HG03571 (cell line): ENCODE measurements around the gene TLE1.
A peak's percentile ranks its signal among the peaks of the same experiment; 100 is the strongest.
"Not testable (repeated sequence)": the region's sequence is repeated elsewhere in the genome, so short reads cannot be mapped to it uniquely, and the experiment has no call there.

Experiments used
- ATAC-seq: cut with Tn5 transposase; IDR thresholded peaks from one replicate; pipeline ENCODE4 v1.9.1; 2021; ENCODE audit not compliant: unreplicated experiment

The TLE1 gene

DNA sequence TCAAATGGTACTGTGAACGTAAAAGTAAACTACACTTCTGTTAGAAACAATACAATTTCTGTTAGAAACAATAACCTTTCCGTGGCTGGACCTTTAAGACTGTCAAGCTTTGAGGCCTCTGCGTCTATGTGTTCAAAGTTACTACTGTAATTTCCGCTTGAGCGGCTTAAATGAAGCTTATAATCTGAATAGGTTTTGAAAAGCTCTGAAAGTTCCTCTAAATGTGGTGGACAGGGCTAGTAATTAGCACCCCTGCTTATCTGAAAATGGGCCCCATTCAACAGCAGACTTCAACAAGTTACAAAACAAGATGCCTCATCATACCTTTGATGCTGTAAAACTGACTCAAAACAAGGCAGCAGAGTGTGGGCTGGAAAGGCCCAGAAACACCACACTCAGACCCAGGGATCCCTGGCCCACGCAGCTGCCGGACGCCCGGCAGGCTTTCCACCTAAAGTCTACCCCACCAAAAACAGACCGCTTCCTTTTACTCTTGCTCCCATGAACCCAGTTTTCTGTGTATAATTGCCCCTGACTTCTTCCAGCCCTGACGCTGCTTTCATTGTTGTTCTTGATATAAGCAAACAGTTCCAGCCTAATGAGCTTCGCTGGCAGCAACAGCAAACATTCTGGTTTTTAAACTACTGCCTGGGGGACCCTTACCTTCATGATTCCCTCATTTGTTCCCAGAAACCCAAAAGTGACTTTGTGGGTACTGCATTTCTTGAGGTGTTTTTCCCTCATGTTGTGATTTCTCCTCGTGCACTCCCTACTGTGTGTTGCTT, 66.7 kb downstream of the TLE1 start:
- no peak for ATAC-seq

DNA sequence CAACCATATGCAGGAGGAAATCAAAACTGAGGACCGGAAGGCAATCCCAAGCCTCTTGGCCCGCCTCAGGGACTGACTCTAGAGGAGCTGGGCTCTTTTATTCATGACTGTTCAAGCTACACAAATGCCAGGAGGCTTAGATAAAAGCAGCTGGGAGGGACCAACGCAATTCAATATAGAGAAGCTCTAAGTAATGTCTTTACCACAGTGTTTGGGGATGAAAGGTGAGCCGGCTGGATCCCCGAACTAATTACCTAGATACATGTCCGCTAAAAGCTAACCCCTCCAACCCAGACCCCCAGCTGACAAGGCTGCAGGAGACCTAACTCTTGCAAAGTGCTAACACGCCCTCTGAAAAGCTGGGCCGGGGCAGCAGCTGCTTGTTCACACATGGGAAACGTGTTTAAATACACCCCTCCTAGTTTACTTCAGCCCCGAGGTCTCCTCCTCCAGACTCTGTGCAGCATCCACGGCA, 67.5 kb downstream of the TLE1 start:
- no peak for ATAC-seq

DNA sequence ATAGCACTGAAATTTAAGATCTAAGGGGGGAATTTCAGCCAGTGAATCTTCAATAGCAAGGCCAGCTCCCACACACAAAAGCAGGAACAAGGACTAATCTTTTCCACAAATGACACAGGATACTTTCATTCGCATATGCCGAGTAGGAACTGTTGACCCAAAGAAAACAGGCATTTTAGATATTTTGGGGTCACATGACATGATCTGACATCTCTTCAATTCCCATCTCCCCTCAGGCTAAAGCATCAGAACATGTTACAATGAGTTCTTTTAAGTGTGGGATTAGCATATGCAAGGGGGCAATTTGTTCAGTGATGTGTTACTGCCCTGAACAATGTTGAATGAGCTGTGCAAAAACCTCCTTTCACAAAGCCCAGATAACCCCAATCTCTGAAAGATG, 68.2 kb downstream of the TLE1 start:
- ATAC-seq, result no peak

DNA sequence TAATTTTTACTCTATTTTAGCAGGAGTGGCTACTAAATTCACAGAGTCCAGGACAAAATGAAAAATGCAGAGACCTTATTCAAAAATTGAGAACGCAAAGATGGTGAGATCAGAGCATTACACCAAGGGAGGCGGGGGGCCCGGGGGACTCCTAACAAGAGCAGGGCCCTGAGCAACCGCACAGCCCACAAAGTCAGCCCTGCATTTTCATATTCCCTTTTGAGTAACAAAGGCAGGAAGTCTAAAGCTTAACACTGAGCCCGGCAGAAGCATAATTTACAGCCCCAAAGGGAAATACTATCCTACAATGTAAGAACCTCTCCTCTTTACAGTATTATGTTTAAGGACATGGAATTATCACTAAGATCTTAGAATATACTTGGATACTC, 69.4 kb downstream of the TLE1 start:
- ATAC-seq, result no peak

DNA sequence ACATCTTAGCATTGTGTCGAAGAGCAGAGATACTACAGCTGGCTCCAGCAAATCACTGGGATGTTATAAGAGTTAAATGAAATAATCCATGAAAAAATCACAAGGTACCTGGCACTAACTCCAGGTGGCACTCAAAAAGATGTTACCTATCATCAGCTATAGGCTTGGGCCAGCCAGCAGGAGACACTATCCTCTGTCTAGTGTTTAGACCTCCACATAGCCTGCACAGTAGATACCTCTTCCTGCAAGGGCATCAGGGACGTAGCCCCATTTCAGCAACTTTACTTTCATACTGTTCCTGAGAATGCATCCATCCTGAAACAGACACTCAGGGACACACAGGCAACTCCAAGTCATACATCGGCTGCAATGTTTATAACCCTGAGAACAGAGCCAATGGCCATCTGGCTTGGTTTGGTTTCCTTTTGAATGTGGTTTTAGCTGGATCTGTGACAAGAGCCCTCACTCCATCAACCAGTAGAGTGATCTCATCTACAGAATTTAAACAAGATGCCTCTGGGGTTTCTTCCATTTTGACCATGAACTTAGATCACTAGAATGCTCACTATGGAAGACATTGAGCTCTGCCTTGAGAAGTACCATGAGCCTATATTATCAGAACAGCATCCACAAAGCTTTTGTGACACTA, 69.9 kb downstream of the TLE1 start:
- ATAC-seq, result peak; percentile 48

DNA sequence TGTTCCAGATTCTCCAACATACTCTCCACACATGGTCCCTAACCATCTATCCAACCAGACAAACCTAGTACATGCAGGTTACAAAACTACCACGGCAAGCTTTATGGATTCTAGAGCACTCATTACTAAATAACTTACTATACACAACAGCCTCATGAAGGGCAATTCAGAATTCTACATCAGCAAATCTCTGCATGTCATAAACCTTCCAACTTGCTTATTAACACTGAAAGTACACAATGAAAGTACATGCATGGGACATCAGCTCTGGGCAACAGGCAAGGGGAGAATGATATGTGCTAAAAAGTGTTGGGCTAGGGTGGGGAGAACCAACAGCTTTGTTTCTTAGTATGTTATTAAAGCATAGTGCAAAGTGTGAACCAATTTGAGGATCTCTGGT, 70.4 kb downstream of the TLE1 start:
- ATAC-seq, result no peak

DNA sequence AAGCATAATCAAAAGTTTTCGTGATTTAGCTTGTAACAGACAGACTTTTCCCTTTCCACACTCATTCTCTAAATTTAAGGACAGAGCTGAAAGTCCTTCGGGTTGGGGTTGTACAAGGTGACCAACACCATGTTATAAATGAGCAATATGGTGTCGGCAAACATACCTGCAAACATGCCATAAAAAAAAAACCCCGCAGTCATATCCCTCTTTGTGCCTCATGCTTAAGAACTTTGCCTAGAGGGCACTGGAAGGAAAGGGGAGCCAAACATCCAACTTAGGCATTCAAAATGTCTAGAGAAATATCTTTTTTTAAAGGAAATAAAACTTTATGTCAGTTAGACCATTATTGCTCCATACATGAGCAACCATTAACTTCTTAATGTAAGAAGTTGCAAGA, 73.2 kb downstream of the TLE1 start:
- ATAC-seq, result no peak

DNA sequence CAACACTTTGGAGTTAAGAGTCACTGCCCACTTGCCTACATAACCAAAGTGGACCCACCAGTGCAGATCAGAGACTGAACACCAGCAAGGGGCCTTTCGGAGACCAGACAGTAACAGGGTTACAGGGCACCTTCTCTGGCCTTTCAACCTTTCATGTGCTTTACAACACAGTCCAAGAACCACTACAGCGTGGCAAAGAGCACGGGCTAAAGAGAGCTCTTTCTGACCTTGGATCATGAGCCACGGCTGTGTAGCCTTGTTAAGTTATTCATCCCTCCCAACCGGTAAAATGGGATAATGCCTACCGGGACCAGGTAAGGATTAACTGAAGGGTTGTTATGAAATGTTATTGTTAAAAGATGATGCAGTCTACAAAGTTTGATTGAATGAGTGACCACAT, 75.0 kb downstream of the TLE1 start:
- ATAC-seq, result no peak

DNA sequence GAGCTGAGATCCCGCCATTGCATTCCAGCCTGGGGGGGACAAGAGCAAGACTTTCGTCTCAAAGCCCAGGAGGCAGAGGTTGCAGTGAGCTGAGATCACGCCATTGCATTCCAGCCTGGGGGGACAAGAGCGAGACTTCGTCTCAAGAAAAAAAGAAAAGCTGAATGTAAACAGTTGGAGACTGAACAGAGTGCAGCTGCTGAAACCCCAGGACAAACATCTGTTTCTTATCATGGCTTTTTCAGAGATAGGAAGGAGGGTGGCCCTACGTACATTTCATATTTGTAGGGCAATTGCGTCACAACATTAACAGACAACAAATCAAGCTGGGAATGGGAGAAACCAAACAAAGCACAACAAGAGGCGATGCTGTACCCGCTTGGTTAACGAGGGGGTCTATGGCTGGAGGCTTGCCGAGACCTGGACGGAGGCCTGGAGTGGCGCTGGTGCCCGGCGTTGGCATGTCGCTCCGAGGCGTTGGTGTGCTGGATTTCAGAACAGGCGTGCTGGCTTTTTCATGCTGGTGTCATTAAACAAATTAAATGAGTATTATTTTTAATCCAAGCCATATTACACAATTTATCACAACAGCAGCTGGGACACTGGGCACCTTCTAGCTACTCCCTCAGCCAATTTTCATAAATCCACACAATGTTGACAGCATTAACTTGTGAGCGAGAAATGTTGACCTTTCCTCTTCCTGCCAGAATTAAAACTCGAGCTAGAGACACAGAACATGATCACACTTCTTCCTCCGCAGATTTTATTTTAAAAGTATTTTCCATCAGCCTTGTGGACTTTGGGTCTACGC, 76.1 kb downstream of the TLE1 start:
- ATAC-seq, result no peak

DNA sequence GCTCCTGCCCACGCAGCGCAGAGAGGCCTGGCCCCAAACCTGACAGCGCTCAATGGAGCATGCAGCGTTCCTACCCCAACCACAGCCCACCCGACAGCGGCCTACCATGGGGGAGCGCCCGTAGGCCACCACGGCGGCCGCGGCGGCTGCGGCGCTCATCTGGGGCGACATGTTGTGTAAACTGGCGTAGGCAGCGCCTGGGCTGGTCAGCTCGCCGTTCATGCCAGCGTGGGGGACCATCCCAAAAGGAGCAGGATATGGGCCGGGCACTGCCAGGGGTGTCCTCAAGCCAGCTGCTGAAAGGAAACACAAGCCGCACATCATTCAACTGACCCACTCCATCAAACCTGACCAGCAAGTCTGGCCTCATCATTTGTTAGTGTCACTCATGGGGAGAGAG, 77.7 kb downstream of the TLE1 start:
- no peak for ATAC-seq

DNA sequence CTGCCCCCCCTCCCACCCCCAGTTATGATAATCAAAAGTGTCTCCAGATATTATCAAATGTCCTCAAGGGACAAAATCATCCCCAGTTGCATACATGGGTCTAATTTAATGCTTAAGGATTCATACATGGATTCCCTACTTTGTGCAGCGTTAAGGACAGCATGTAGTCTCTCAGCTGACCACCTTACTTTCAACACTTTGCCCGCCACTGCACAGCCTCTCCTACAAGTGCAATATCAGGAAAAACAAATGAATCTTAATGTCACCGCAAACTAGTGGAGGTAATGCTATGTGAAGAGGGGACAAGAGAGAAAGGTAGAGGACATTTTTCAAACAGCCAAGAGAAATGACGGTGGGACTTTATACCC, 78.6 kb downstream of the TLE1 start:
- no peak for ATAC-seq

DNA sequence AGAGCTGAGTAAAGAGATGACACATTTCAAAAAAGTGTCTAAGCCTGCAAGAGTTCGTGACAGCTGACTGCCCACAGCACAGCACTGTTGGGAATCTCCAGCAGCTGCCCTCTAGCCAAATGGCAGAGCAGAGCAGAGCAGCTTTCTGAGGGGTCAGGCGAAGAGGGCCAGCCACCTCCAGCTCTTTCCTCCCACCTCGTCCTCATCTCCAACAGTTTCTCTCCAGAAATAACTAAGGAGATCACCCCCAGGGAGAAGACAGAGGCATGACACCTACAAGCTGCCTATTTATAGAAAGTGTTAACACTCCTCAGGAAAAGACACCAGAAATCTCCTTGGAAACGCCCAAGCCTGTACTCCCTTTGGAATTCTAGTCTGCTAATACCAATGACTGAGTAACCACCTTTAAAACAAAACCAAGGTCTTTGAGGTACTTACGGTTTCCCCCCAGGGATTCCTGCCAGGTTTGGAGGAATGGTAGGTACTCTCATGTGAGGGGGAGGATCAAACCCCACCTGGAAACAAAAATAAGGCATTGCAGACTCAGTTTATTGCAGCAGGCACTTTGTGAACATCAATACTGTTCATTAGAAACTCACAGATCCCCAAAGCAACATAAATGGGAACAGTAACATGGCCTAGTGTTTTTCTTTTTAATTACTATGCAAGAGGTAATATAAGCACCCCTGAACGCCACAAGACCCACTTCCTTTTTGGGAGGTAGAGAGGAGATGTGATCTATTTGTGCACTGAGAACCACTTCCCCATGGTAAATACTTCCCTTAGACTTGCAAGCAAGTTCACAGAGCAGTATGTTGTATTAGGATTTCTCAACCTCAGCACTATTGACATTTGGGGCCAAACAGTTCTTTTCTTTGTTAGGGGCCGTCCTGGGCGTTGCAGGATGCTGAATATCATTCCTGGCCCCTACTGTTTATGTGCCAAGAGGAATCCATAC, 79.3 kb downstream of the TLE1 start:
- no peak for ATAC-seq

DNA sequence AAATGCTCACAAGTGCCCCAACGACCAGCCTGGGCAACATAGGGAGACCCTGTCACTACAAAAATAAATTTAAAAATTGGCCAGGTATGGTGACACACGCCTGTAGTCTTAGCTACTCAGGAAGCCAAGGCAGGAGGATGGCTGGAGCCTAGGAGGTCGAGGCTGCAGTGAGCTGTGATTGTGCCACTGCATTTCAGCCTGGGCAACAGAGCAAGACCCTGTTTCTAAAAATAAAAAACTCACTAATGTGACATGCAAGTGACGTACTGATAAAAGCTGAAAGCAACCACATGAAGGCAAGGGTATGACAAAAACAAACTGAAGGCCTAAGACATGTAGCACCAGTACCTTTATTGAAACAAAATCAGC, 81.1 kb downstream of the TLE1 start:
- no peak for ATAC-seq

DNA sequence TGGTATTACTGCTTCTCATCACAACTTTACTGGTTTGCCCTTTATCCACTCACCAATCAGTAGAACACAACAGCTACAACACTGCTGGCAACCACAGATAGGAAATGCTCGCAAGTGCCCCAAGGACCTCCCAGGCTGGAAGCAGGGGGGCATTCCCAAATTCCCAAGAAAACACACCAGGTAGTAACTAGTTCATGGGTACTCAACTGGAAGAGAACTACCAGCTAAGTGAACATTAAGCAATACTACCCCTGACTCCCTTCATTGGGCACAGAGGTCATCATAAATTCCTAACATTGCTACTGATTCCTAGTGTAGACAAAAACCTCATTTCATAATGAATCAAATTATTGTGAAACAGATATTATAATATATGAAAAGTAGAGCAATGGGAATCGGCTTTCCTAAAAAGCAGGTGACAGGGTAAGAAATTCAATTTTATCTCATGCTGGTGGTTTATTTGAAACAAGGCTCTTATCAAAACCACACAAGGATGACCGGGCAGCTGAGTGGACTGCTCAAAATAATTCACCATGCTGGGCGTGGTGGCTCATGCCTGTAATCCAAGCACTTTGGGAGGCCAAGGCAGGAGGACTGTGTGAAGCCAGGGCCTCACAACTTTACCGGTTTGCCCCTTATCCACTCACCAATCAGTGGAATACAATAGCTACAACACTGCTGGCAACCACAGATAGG, 81.6 kb downstream of the TLE1 start:
- no peak for ATAC-seq

DNA sequence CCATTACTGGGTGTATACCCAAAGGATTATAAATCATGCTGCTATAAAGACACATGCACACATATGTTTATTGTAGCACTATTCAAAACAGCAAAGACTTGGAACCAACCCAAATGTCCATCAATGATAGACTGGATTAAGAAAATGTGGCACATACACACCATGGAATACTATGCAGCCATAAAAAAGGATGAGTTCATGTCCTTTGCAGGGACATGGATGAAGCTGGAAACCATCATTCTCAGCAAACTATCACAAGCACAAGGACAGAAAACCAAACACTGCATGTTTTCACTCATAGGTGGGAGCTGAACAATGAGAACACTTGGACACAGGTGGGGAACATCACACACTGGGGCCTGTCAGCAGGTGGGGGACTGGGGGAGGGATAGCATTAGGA, 83.1 kb downstream of the TLE1 start:
- not testable (repeated sequence) for ATAC-seq

DNA sequence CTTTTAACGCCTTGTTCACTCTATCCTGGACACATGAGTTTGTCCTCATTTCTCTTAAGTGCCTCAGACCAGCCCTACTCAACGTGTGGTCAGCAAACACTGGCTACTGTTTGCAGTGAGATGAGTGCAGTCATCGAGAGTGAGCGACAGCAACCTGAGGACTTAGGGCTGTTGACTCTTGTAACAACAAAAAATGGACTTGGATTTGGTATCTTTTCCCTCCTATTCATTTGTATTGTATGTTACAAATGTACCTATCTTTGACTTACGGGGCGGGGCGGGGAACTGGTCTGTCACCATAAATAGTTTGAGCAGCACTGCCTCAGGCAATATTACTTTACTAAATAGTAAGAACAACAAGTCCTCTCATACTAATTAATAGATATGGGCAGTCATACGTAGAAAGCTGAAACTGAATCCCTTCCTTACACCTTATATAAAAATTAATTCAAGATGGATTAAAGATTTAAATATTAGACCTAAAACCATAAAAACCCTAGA, 84.1 kb downstream of the TLE1 start:
- ATAC-seq, result no peak

DNA sequence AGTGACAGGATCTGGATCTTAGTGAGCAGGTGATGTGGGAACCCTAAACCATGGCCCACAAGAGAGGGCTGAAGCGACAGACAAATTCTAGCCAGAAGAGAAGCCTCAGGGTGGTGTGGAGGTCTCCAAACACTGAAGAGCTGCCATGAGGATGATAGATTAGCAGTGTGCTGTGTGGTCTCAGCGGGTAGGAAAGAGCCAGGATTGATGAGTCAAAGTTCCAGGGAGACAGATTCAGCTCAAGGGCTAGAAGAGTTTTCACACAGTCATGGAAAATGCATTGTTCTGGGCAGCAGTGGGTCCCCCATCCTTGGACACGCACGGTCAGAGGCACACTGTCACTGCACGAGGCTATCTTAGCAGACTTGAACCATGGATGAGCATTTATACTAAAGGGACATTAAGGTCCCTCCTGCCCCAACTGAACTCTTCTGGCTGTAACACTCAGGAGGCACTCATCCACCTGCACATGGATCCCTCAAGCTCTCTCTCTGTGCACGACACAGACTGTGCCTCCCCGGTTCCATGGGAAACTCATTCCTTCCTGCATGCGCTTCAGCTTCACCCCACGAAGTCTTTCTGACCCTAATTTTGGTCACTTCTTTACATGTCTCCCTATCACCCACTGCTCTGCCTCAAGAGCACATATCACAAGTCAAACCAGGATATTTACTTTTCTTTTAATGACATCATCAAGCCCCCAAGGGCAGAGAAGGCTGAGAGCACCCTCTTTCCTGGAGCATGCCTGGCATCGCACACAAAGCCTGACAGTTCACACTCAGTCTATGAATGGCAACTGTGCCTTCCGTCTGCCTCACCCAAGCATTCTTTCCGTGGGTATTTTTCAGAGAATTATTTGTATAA, 84.8 kb downstream of the TLE1 start:
- no peak for ATAC-seq

DNA sequence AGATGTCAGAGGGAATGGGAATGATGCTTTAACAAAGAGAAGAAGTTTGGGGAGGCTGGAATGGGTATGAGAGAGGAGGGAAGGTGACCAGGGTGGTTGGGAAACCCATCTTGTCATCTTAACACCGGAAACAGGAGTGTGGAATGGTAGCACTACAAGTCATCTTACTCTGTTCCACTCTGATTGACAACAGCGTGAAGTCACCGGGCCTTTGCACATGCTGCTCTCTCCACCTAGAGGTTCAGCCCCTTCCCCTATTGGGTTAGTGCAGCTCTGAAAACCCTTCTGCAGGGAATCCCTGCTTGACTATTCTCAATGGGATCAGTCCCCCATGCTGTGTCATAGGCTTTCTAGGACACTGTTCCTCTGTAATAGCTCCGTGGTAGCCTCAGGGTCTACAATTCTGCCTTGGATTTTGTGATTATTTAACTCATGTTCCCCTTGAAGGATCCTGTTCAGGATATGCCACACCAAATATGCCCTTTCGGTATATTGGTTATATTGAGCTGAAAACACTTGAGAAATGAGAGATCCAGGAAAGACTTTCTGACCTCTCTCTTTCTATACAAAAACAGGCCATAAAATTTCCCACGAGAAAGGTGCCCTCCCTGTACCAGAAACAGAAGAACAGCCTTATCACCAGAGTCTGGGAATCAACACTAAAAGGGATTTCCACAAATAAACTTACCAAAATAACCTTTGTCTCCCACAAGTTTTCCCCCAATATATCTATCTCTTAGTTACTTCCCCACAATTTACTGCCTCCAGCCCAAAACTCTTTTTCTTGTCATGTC, 86.3 kb downstream of the TLE1 start:
- ATAC-seq, result no peak
